ENCODE data around the gene COTL1.
A peak's percentile ranks its signal among the peaks of the same experiment; 100 is the strongest.
"Not testable (repeated sequence)": the region's sequence is repeated elsewhere in the genome, so short reads cannot be mapped to it uniquely, and the experiment has no call there.

COTL1 gene

GRCh38 chr16:84631153-84631466 lies 13.2 kb upstream of the COTL1 start:
- Histone ChIP-seq H3K36me3 (ENCODE audit: control insufficient read depth in 5 of 5, insufficient read depth in 5 of 5, low read length in 5 of 5) (no peaks in the 10 kb centered on the region), H3K27me3 (ENCODE audit: control insufficient read depth in 5 of 5, insufficient read depth in 4 of 5, low read length in 5 of 5) (no peaks in the 10 kb centered on the region), H3K27ac (ENCODE audit: low read depth, low read length) (no peak overlapping the region), H3K9ac (ENCODE audit: low read length in 5 of 5) (no peak overlapping the region), H3K9me3 (ENCODE audit: control insufficient read depth in 5 of 5, low read length in 5 of 5) (no peaks in the 10 kb centered on the region), H3K4me1 (ENCODE audit: control insufficient read depth in 5 of 5, insufficient read depth in 5 of 5, low read length in 5 of 5) (peaks cover 7 to 27% (median 23%) of the 10 kb centered on the region in 5 donors), H3K4me3 (ENCODE audit: low read depth in 1 of 5, low read length in 5 of 5) (no peak overlapping the region)

- H3K4me1 ChIP-seq (ENCODE audit: control insufficient read depth in 5 of 5, insufficient read depth in 5 of 5, low read length in 5 of 5), result peaks cover 5 to 22% (median 20%) of the 10 kb centered on the region in 5 donors
- H3K9me3 ChIP-seq (ENCODE audit: control insufficient read depth in 5 of 5, low read length in 5 of 5), result no peaks in the 10 kb centered on the region
- no peak overlapping the region for H3K9ac ChIP-seq (ENCODE audit: low read length in 5 of 5)
- no peak overlapping the region for H3K4me3 ChIP-seq (ENCODE audit: low read depth in 1 of 5, low read length in 5 of 5)
- H3K27me3 ChIP-seq (ENCODE audit: control insufficient read depth in 5 of 5, insufficient read depth in 4 of 5, low read length in 5 of 5), result no peaks in the 10 kb centered on the region
- H3K36me3 ChIP-seq (ENCODE audit: control insufficient read depth in 5 of 5, insufficient read depth in 5 of 5, low read length in 5 of 5), result no peaks in the 10 kb centered on the region
- H3K27ac ChIP-seq (ENCODE audit: low read depth, low read length), result no peak overlapping the region
Measured at GRCh38 chr16:84630446-84631152, 12.7 kb upstream of the COTL1 start.

- H3K4me1 ChIP-seq (ENCODE audit: control insufficient read depth in 5 of 5, insufficient read depth in 5 of 5, low read length in 5 of 5), result peaks cover 5 to 17% (median 14%) of the 10 kb centered on the region in 5 donors
- H3K27me3 ChIP-seq (ENCODE audit: control insufficient read depth in 5 of 5, insufficient read depth in 4 of 5, low read length in 5 of 5), result no peaks in the 10 kb centered on the region
- no peak overlapping the region for H3K9ac ChIP-seq (ENCODE audit: low read length in 5 of 5)
- no peaks in the 10 kb centered on the region for H3K36me3 ChIP-seq (ENCODE audit: control insufficient read depth in 5 of 5, insufficient read depth in 5 of 5, low read length in 5 of 5)
- no peak overlapping the region for H3K27ac ChIP-seq (ENCODE audit: low read depth, low read length)
- no peak overlapping the region for H3K4me3 ChIP-seq (ENCODE audit: low read depth in 1 of 5, low read length in 5 of 5)
- H3K9me3 ChIP-seq (ENCODE audit: control insufficient read depth in 5 of 5, low read length in 5 of 5), result no peaks in the 10 kb centered on the region
Measured at GRCh38 chr16:84630009-84630408, 12.1 kb upstream of the COTL1 start.

- Histone ChIP-seq H3K9me3 (ENCODE audit: control insufficient read depth in 5 of 5, low read length in 5 of 5) (no peaks in the 10 kb centered on the region), H3K36me3 (ENCODE audit: control insufficient read depth in 5 of 5, insufficient read depth in 5 of 5, low read length in 5 of 5) (no peaks in the 10 kb centered on the region), H3K27ac (ENCODE audit: low read depth, low read length) (no peak overlapping the region), H3K27me3 (ENCODE audit: control insufficient read depth in 5 of 5, insufficient read depth in 4 of 5, low read length in 5 of 5) (no peaks in the 10 kb centered on the region), H3K9ac (ENCODE audit: low read length in 5 of 5) (no peak overlapping the region), H3K4me3 (ENCODE audit: low read depth in 1 of 5, low read length in 5 of 5) (no peak overlapping the region), H3K4me1 (ENCODE audit: control insufficient read depth in 5 of 5, insufficient read depth in 5 of 5, low read length in 5 of 5) (peaks cover 5 to 17% (median 14%) of the 10 kb centered on the region in 5 donors)
Measured at GRCh38 chr16:84629580-84629979, 11.7 kb upstream of the COTL1 start.

- Histone ChIP-seq H3K27ac (ENCODE audit: low read depth, low read length) (no peak overlapping the region), H3K9me3 (ENCODE audit: control insufficient read depth in 5 of 5, low read length in 5 of 5) (no peaks in the 10 kb centered on the region), H3K4me1 (ENCODE audit: control insufficient read depth in 5 of 5, insufficient read depth in 5 of 5, low read length in 5 of 5) (peaks cover 0 to 6% (median 4%) of the 10 kb centered on the region in 5 donors), H3K27me3 (ENCODE audit: control insufficient read depth in 5 of 5, insufficient read depth in 4 of 5, low read length in 5 of 5) (no peaks in the 10 kb centered on the region), H3K36me3 (ENCODE audit: control insufficient read depth in 5 of 5, insufficient read depth in 5 of 5, low read length in 5 of 5) (no peaks in the 10 kb centered on the region), H3K9ac (ENCODE audit: low read length in 5 of 5) (no peak overlapping the region), H3K4me3 (ENCODE audit: low read depth in 1 of 5, low read length in 5 of 5) (no peak overlapping the region)
Measured at GRCh38 chr16:84628226-84628731, 10.4 kb upstream of the COTL1 start.

GRCh38 chr16:84625556-84625955 lies 7.7 kb upstream of the COTL1 start:
- Histone ChIP-seq H3K9ac (ENCODE audit: low read length in 5 of 5) (no peak overlapping the region), H3K9me3 (ENCODE audit: control insufficient read depth in 5 of 5, low read length in 5 of 5) (no peaks in the 10 kb centered on the region)

GRCh38 chr16:84620913-84621312 lies 3.0 kb upstream of the COTL1 start:
- not testable (repeated sequence) for H3K9ac ChIP-seq (ENCODE audit: low read length in 5 of 5); H3K4me3 ChIP-seq (ENCODE audit: low read depth in 1 of 5, low read length in 5 of 5); H3K27ac ChIP-seq (ENCODE audit: low read depth, low read length); H3K36me3 ChIP-seq (ENCODE audit: control insufficient read depth in 5 of 5, insufficient read depth in 5 of 5, low read length in 5 of 5); H3K9me3 ChIP-seq (ENCODE audit: control insufficient read depth in 5 of 5, low read length in 5 of 5); H3K27me3 ChIP-seq (ENCODE audit: control insufficient read depth in 5 of 5, insufficient read depth in 4 of 5, low read length in 5 of 5)
- H3K4me1 ChIP-seq (ENCODE audit: control insufficient read depth in 5 of 5, insufficient read depth in 5 of 5, low read length in 5 of 5), result peaks cover 1 to 28% (median 24%) of the 10 kb centered on the region in 5 donors

More at GRCh38 chr16:84625556-84625955, 7.7 kb upstream of the COTL1 start:
- Histone ChIP-seq H3K36me3 (ENCODE audit: control insufficient read depth in 5 of 5, insufficient read depth in 5 of 5, low read length in 5 of 5) (no peaks in the 10 kb centered on the region), H3K4me3 (ENCODE audit: low read depth in 1 of 5, low read length in 5 of 5) (no peak overlapping the region), H3K27me3 (ENCODE audit: control insufficient read depth in 5 of 5, insufficient read depth in 4 of 5, low read length in 5 of 5) (no peaks in the 10 kb centered on the region), H3K4me1 (ENCODE audit: control insufficient read depth in 5 of 5, insufficient read depth in 5 of 5, low read length in 5 of 5) (peaks cover 0 to 2% (median 0%) of the 10 kb centered on the region in 5 donors), H3K27ac (ENCODE audit: low read depth, low read length) (no peak overlapping the region)

GRCh38 chr16:84618581-84619460 lies 943 bp upstream of the COTL1 start:
- Histone ChIP-seq H3K27ac (ENCODE audit: low read depth, low read length) (peak overlapping the region; percentile 83), H3K4me3 (ENCODE audit: low read depth in 1 of 5, low read length in 5 of 5) (peak overlapping the region in 2 of 5 donors; percentile 11 to 44), H3K9ac (ENCODE audit: low read length in 5 of 5) (no peak overlapping the region), H3K4me1 (ENCODE audit: control insufficient read depth in 5 of 5, insufficient read depth in 5 of 5, low read length in 5 of 5) (peaks cover 7 to 49% (median 44%) of the 10 kb centered on the region in 5 donors), H3K36me3 (ENCODE audit: control insufficient read depth in 5 of 5, insufficient read depth in 5 of 5, low read length in 5 of 5) (no peaks in the 10 kb centered on the region), H3K27me3 (ENCODE audit: control insufficient read depth in 5 of 5, insufficient read depth in 4 of 5, low read length in 5 of 5) (no peaks in the 10 kb centered on the region), H3K9me3 (ENCODE audit: control insufficient read depth in 5 of 5, low read length in 5 of 5) (no peaks in the 10 kb centered on the region)

- no peaks in the 10 kb centered on the region for H3K9me3 ChIP-seq (ENCODE audit: control insufficient read depth in 5 of 5, low read length in 5 of 5)
- peak overlapping the region; percentile 30 for H3K27ac ChIP-seq (ENCODE audit: low read depth, low read length)
- peaks cover 7 to 53% (median 50%) of the 10 kb centered on the region in 5 donors for H3K4me1 ChIP-seq (ENCODE audit: control insufficient read depth in 5 of 5, insufficient read depth in 5 of 5, low read length in 5 of 5)
- no peaks in the 10 kb centered on the region for H3K27me3 ChIP-seq (ENCODE audit: control insufficient read depth in 5 of 5, insufficient read depth in 4 of 5, low read length in 5 of 5)
- H3K9ac ChIP-seq (ENCODE audit: low read length in 5 of 5), result peak overlapping the region; percentile 26 to 75 (median 62)
- H3K4me3 ChIP-seq (ENCODE audit: low read depth in 1 of 5, low read length in 5 of 5), result peak overlapping the region; percentile 79 to 89 (median 82)
- H3K36me3 ChIP-seq (ENCODE audit: control insufficient read depth in 5 of 5, insufficient read depth in 5 of 5, low read length in 5 of 5), result no peaks in the 10 kb centered on the region
Measured at GRCh38 chr16:84617041-84617790, 662 bp downstream of the COTL1 start.
